H1 (cell line): ENCODE results near the gene PCSK4. TPM values are rescaled to one million over a fixed set of nuclear protein-coding genes. Genes with fewer than 3 reads are reported as not detected.

ENCODE experiments used
- CTCF ChIA-PET: fragments of 300-600 bp; sonication (Branson Sonifier 250); formaldehyde crosslinking; loops from one replicate; lab custom pipeline; 2021; ENCODE audit not compliant: partially characterized antibody; lab: Charles Lee
- POLR2A ChIA-PET: fragments of 300-600 bp; sonication (Branson Sonifier 250); formaldehyde crosslinking; loops from one replicate; lab custom pipeline; 2021; ENCODE audit warnings: inconsistent platforms; ENCODE audit not compliant: partially characterized antibody; lab: Charles Lee
- DNase-seq, 2 experiments: peaks; one replicate each; pipeline versions ENCODE4 v3.0.0 to v3.0.0-alpha.2; 2010 to 2022; ENCODE audit warnings: low spot score in 2 of 2, low read depth in 1 of 2, mixed read lengths in 1 of 2
- FAIRE-seq: peaks from 2 replicates; lab custom pipeline; 2011; peaks lifted over from hg19 to GRCh38; lab: Jason Lieb, UNC
- H2AFZ ChIP-seq: 2 replicates; pipeline ENCODE4 v1.8.1; 2012; ENCODE audit warnings: low read length, inconsistent platforms
- H2AK5ac ChIP-seq: 2 replicates; pipeline ENCODE4 v1.6.1; 2013; ENCODE audit warnings: low read depth, low read length
- H2BK120ac ChIP-seq: replicated peaks from 2 replicates; pipeline ENCODE3; 2013; ENCODE audit warnings: low read depth, low read length, inconsistent platforms
- H2BK12ac ChIP-seq: 2 replicates; pipeline ENCODE4 v1.6.1; 2013; ENCODE audit warnings: low read depth, low read length
- H2BK15ac ChIP-seq: 2 replicates; pipeline ENCODE4 v1.6.1; 2013; ENCODE audit warnings: low read length
- H2BK20ac ChIP-seq: 2 replicates; pipeline ENCODE4 v1.6.1; 2013; ENCODE audit warnings: low read length
- H2BK5ac ChIP-seq: 2 replicates; pipeline ENCODE4 v1.6.1; 2013; ENCODE audit warnings: low read depth, low read length
- H3K14ac ChIP-seq: 2 replicates; pipeline ENCODE4 v1.6.1; 2013; ENCODE audit warnings: inconsistent platforms; ENCODE audit not compliant: insufficient read length
- H3K18ac ChIP-seq: 2 replicates; pipeline ENCODE4 v1.6.1; 2013; ENCODE audit warnings: low read length; ENCODE audit errors: extremely low read depth
- H3K23ac ChIP-seq: 2 replicates; pipeline ENCODE4 v1.6.1; 2013; ENCODE audit warnings: inconsistent platforms; ENCODE audit not compliant: insufficient read length
- H3K23me2 ChIP-seq: 2 replicates; pipeline ENCODE4 v1.6.1; 2013; ENCODE audit warnings: low read depth, low read length
- H3K27ac ChIP-seq: 2 replicates; pipeline ENCODE4 v1.6.1; 2011; ENCODE audit warnings: low read depth, low read length, inconsistent platforms
- H3K27me3 ChIP-seq, 4 experiments: replicated peaks in 1 of 4; 1 replicate in 1 of 4; 2 replicates in 3 of 4; pipeline versions ENCODE4 v1.6.1 to v1.8.1; 2011 to 2013; ENCODE audit warnings: low read length in 3 of 4, mild to moderate bottlenecking in 3 of 4, inconsistent platforms in 2 of 4, mixed read lengths in 2 of 4, moderate library complexity in 1 of 4; ENCODE audit not compliant: control insufficient read depth in 3 of 4, insufficient read depth in 3 of 4; ENCODE audit errors: extremely low read depth in 1 of 4
- H3K36me3 ChIP-seq, 4 experiments: 2 replicates each; pipeline versions ENCODE4 v1.6.1 to v1.8.1; 2011 to 2013; ENCODE audit warnings: mild to moderate bottlenecking in 4 of 4, low read length in 3 of 4, moderate library complexity in 2 of 4, control low read depth in 1 of 4, inconsistent platforms in 1 of 4; ENCODE audit not compliant: insufficient read depth in 4 of 4, control insufficient read depth in 2 of 4
- H3K4ac ChIP-seq: replicated peaks from 2 replicates; pipeline ENCODE3; 2013; ENCODE audit warnings: low read length, low read depth, mixed read lengths, inconsistent platforms; ENCODE audit not compliant: insufficient read length
- H3K4me1 ChIP-seq, 4 experiments: replicated peaks in 1 of 4; 1 replicate in 1 of 4; 2 replicates in 3 of 4; pipeline versions ENCODE4 v1.6.1 to v1.8.1; 2011 to 2013; ENCODE audit warnings: low read length in 3 of 4, inconsistent platforms in 2 of 4, mixed read lengths in 1 of 4; ENCODE audit not compliant: insufficient read depth in 4 of 4, control insufficient read depth in 3 of 4
- H3K4me2 ChIP-seq, 2 experiments: 2 replicates each; pipeline versions ENCODE4 v1.6.1 to v1.8.1; 2011 to 2013; ENCODE audit warnings: low read depth in 2 of 2, low read length in 2 of 2, control low read depth in 1 of 2, inconsistent platforms in 1 of 2, mild to moderate bottlenecking in 1 of 2; ENCODE audit not compliant: insufficient read depth in 1 of 2
- H3K4me3 ChIP-seq, 4 experiments: fragments of 200-600, 300-600 bp in 1 of 4; sonication (generic), shearing (Covaris generic), sonication (Bioruptor Twin) in 1 of 4; 2 replicates each; pipeline versions ENCODE4 v1.5.1 to v1.8.1; 2011 to 2016; ENCODE audit warnings: low read length in 4 of 4, low read depth in 3 of 4, control low read depth in 2 of 4, inconsistent platforms in 2 of 4, mild to moderate bottlenecking in 2 of 4, mixed read lengths in 1 of 4, moderate library complexity in 1 of 4; ENCODE audit not compliant: insufficient read depth in 2 of 4; ENCODE audit errors: extremely low read depth in 1 of 4
- H3K56ac ChIP-seq: replicated peaks from 2 replicates; pipeline ENCODE3; 2013; ENCODE audit warnings: low read depth, mild to moderate bottlenecking, mixed read lengths, low read length, inconsistent platforms; ENCODE audit not compliant: insufficient read length
- H3K79me1 ChIP-seq: 2 replicates; pipeline ENCODE4 v1.6.1; 2013; ENCODE audit warnings: low read depth, low read length, control low read depth
- H3K79me2 ChIP-seq, 2 experiments: 2 replicates each; pipeline versions ENCODE4 v1.6.1 to v1.8.1; 2012 to 2013; ENCODE audit warnings: low read length in 2 of 2, mild to moderate bottlenecking in 2 of 2, inconsistent platforms in 1 of 2; ENCODE audit not compliant: insufficient read depth in 2 of 2, control insufficient read depth in 1 of 2
- H3K9ac ChIP-seq, 4 experiments: replicated peaks in 1 of 4; 1 replicate in 1 of 4; 2 replicates in 3 of 4; pipeline versions ENCODE4 v1.6.1 to v1.8.1; 2011 to 2013; ENCODE audit warnings: low read depth in 3 of 4, low read length in 3 of 4, control low read depth in 2 of 4, mild to moderate bottlenecking in 2 of 4, moderate library complexity in 2 of 4, inconsistent platforms in 1 of 4; ENCODE audit errors: extremely low read depth in 1 of 4
- H3K9me3 ChIP-seq, 2 experiments: 2 replicates each; pipeline versions ENCODE4 v1.6.1 to v1.8.1; 2012 to 2013; ENCODE audit warnings: mild to moderate bottlenecking in 2 of 2, moderate library complexity in 2 of 2, control low read depth in 1 of 2, inconsistent platforms in 1 of 2, low read depth in 1 of 2, low read length in 1 of 2, mixed read lengths in 1 of 2; ENCODE audit not compliant: insufficient read depth in 2 of 2
- H4K20me1 ChIP-seq, 2 experiments: replicated peaks in 1 of 2; 2 replicates each; pipeline versions ENCODE3 to v1.8.1; 2011 to 2013; ENCODE audit warnings: inconsistent platforms in 2 of 2, low read length in 2 of 2, mild to moderate bottlenecking in 1 of 2; ENCODE audit not compliant: insufficient read depth in 2 of 2, control insufficient read depth in 1 of 2
- H4K5ac ChIP-seq: 2 replicates; pipeline ENCODE4 v1.6.1; 2013; ENCODE audit warnings: low read length, low read depth, mixed read lengths, inconsistent platforms; ENCODE audit not compliant: insufficient read length
- H4K8ac ChIP-seq: 2 replicates; pipeline ENCODE4 v1.8.0; 2013; ENCODE audit warnings: mild to moderate bottlenecking, moderate library complexity, low read length, inconsistent platforms; ENCODE audit not compliant: insufficient read depth; ENCODE audit errors: extremely low read depth
- H4K91ac ChIP-seq: replicated peaks from 2 replicates; pipeline ENCODE3; 2013; ENCODE audit warnings: low read length, mixed read lengths, inconsistent platforms; ENCODE audit not compliant: insufficient read length
- CHD1 ChIP-seq: IDR thresholded peaks from 2 replicates; pipeline ENCODE4 v1.6.1; 2012; ENCODE audit warnings: low read depth, low read length, improper control_type of control experiment
- EGR1 ChIP-seq: IDR thresholded peaks from 2 replicates; pipeline ENCODE4 v1.6.1; 2011; ENCODE audit warnings: low read depth, low read length, borderline replicate concordance
- KDM1A ChIP-seq: fragments of 200-600, 300-600 bp; sonication (generic); IDR thresholded peaks from 2 replicates; pipeline ENCODE4 v1.7.1; 2016; ENCODE audit warnings: mild to moderate bottlenecking, low read length, borderline replicate concordance
- KDM4A ChIP-seq: IDR thresholded peaks from one replicate; pipeline ENCODE4 v1.7.1; 2012; ENCODE audit warnings: low read depth, mild to moderate bottlenecking, moderate library complexity, low read length, inconsistent platforms; ENCODE audit not compliant: severe bottlenecking
- RAD21 ChIP-seq, 2 experiments: IDR thresholded peaks in 1 of 2; conservative IDR thresholded peaks in 1 of 2; 2 replicates each; pipeline ENCODE4 v1.6.1; 2011; ENCODE audit warnings: low read depth in 2 of 2, low read length in 2 of 2, improper control_type of control experiment in 1 of 2, inconsistent platforms in 1 of 2, mild to moderate bottlenecking in 1 of 2, moderate library complexity in 1 of 2
- SAP30 ChIP-seq: fragments of 300-600 bp; sonication (generic); IDR thresholded peaks from 2 replicates; pipeline ENCODE4 v1.7.1; 2012; ENCODE audit warnings: low read length, moderate library complexity, mild to moderate bottlenecking, inconsistent platforms; ENCODE audit not compliant: insufficient read depth, insufficient replicate concordance
- SP1 ChIP-seq: IDR thresholded peaks from 2 replicates; pipeline ENCODE4 v1.6.1; 2011; ENCODE audit warnings: low read depth, low read length
- SP4 ChIP-seq: IDR thresholded peaks from 2 replicates; pipeline ENCODE4 v1.6.1; 2012; ENCODE audit warnings: low read length, inconsistent platforms
- WGBS, 2 experiments: shearing (Covaris generic) in 1 of 2; methylation state at CpG; one replicate each; pipeline versions ENCODE4 v1.1.6 to v1.1.7; 2013 to 2015; ENCODE audit warnings: low lambda C conversion rate in 2 of 2, mixed read lengths in 2 of 2, inconsistent platforms in 1 of 2, low coverage in 1 of 2, missing lambda C conversion rate in 1 of 2; ENCODE audit not compliant: insufficient replicate concordance in 2 of 2, insufficient coverage in 1 of 2, insufficient read length in 1 of 2; ENCODE audit errors: extremely low coverage in 1 of 2, missing lambda C conversion rate in 1 of 2; 5-methylcytosine and 5-hydroxymethylcytosine counted together
- polyA plus RNA-seq, 7 experiments: library from polyadenylated mRNA; depleted of rRNA in 3 of 7; stranded (reverse) in 5 of 7; unstranded in 2 of 7; fragments of >200 nt in 5 of 7; fragments of 200-250 nt in 2 of 7; gene quantifications; 1 replicate in 5 of 7; 2 replicates in 1 of 7; 4 replicates in 1 of 7; pipeline versions ENCODE4 v1.2.1 to v1.2.3, GENCODE V29; 2011 to 2013; ENCODE audit warnings: missing spikeins in 2 of 7, mixed read lengths in 2 of 7
- total RNA-seq: library from RNA; stranded (reverse); fragmentation: NEBNext Ultra II Directional; extraction: Animal tissue kit (Norgen Biotek cat#: 25700); gene quantifications from 2 replicates; pipeline ENCODE4 v1.2.1, GENCODE V29; 2021

The PCSK4 gene
- total and polyA plus RNA-seq, 2 of the 8 experiments (the other 6 are each of a cell fraction or from before 2014, with no cell fraction given) = 9.8 to 10.7 TPM

GRCh38 chr19:1508507-1508856, 18.3 kb upstream of the PCSK4 start:
- Histone ChIP-seq H3K4me1 (peaks cover 0 to 9% (median 5%) of the 10 kb centered on the region in 4 experiments; a peak in 5 of 7 replicates), H3K9ac (no peak overlapping the region), H3K9me3 (no peaks in the 10 kb centered on the region), H3K23ac (no peak overlapping the region), H4K5ac (no peak overlapping the region), H2BK15ac (no peak overlapping the region), H2BK20ac (no peak overlapping the region), H3K18ac (peak overlapping the region; percentile 78), H2AFZ (no peak overlapping the region), H3K23me2 (peaks cover 6% of the 10 kb centered on the region; the same call in 1 of the 2 replicates), H4K20me1 (peaks cover 0 to 4% of the 10 kb centered on the region in 2 experiments), H3K36me3 (no peaks in the 10 kb centered on the region), H3K27ac (no peak overlapping the region), H4K8ac (peak overlapping the region; percentile 85; the same call in 1 of the 2 replicates), H2BK12ac (0 out of 2 replicates have a peak overlapping the region, but pooled peaks have one; percentile 17), H3K14ac (no peak overlapping the region), H3K79me2 (no peaks in the 10 kb centered on the region), H2AK5ac (no peak overlapping the region), H4K91ac (no peak overlapping the region), H2BK5ac (no peak overlapping the region), H3K4me2 (peak overlapping the region; percentile 54 to 62), H3K56ac (no peak overlapping the region), H2BK120ac (no peak overlapping the region), H3K27me3 (peaks cover 0 to 18% (median 13%) of the 10 kb centered on the region in 4 experiments; a peak in 6 of 7 replicates), H3K4me3 (peak overlapping the region; percentile 16 to 69 (median 22); a peak in 4 of 8 replicates), H3K79me1 (no peaks in the 10 kb centered on the region), H3K4ac (no peak overlapping the region)
- ChIA-PET POLR2A (interaction anchor here (0.9 to 1.5 kb wide), 2 partner anchors 54 to 71 kb away, joined by 3 read pairs; no protein-coding TSS in a partner anchor), CTCF (interaction anchor here (1.4 kb wide), 1 partner anchor 260 kb away, joined by 3 read pairs; no protein-coding TSS in a partner anchor)
- no peak for FAIRE-seq
- 42% methylated on average over 12 of the region's 12 CpGs; no CpG with 5 or more reads in 1 of the 2 experiments for WGBS, 2 experiments
- DNase-seq = no peak
- TF ChIP-seq SP1 (no peak), SAP30 (no peak), KDM1A (peak; percentile 63; the same call in 1 of the 2 replicates), KDM4A (peak; percentile 82), SP4 (no peak), RAD21 (IDR thresholded peaks at IDR 0.05 in 1 of 2, conservative IDR thresholded peaks at IDR 0.05 in 1 of 2; ENCODE audit: low read depth in 2 of 2, low read length in 2 of 2) (no peak), CHD1 (no peak), EGR1 (no peak)
